Bronchial epithelial cell (primary cell): ENCODE measurements around the gene TNNI3. TPM values are rescaled to one million over a fixed set of nuclear protein-coding genes. Genes with fewer than 3 reads are reported as not detected.

Experiments used
- DNase-seq: peaks from one replicate; pipeline ENCODE4 v3.0.0-alpha.2; 2010; ENCODE audit warnings: low read depth
- FAIRE-seq: peaks from 2 replicates; lab custom pipeline; 2011; peaks lifted over from hg19 to GRCh38; lab: Jason Lieb, UNC
- H3K27me3 ChIP-seq: 2 replicates; pipeline ENCODE4 v1.5.1; 2011; ENCODE audit warnings: low read length; ENCODE audit not compliant: control insufficient read depth, insufficient read depth
- H3K36me3 ChIP-seq: 2 replicates; pipeline ENCODE4 v1.5.1; 2011; ENCODE audit warnings: low read length; ENCODE audit not compliant: control insufficient read depth, insufficient read depth
- H3K4me3 ChIP-seq: 2 replicates; pipeline ENCODE4 v1.5.1; 2011; ENCODE audit warnings: mild to moderate bottlenecking, low read depth, low read length, control low read depth
- total RNA-seq: library from RNA; depleted of rRNA; stranded (reverse); fragments of >200 nt; gene quantifications from 2 replicates; pipeline ENCODE4 v1.2.1, GENCODE V29; 2014
- TF ChIP-seq, protein P1 (sequence below): IDR thresholded peaks from 2 replicates; pipeline ENCODE4 v1.5.1; 2011; ENCODE audit warnings: mild to moderate bottlenecking, moderate library complexity, low read length, control low read depth, inconsistent platforms; ENCODE audit not compliant: insufficient read depth, severe bottlenecking

The TNNI3 gene
- total RNA-seq, 1 donor from 2014 or later = 0.53 TPM

DNA sequence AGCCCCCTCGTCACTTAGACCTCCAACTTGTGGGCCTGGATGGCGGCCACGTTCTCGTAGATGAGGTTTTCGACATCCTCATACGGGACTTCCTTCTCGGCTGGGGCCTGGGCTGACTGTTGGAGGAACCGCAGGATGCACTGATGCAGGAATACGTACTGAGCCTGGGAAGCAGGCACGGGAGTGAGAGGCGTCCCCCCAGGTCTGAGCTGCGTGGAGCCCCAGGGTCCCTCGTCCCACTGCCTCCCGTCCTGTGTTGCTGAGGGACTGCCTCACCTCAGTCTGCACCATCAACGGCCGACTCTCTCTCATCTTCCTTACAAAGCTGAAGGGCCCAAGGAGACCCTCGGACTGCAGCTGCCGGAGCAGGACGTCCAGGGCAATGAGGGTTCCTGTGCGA is 24.2 kb upstream of the TNNI3 start:
- TF ChIP-seq, protein P1, sequence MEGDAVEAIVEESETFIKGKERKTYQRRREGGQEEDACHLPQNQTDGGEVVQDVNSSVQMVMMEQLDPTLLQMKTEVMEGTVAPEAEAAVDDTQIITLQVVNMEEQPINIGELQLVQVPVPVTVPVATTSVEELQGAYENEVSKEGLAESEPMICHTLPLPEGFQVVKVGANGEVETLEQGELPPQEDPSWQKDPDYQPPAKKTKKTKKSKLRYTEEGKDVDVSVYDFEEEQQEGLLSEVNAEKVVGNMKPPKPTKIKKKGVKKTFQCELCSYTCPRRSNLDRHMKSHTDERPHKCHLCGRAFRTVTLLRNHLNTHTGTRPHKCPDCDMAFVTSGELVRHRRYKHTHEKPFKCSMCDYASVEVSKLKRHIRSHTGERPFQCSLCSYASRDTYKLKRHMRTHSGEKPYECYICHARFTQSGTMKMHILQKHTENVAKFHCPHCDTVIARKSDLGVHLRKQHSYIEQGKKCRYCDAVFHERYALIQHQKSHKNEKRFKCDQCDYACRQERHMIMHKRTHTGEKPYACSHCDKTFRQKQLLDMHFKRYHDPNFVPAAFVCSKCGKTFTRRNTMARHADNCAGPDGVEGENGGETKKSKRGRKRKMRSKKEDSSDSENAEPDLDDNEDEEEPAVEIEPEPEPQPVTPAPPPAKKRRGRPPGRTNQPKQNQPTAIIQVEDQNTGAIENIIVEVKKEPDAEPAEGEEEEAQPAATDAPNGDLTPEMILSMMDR = no peak
- DNase-seq (no peak), FAIRE-seq (no peak)
- H3K27me3 ChIP-seq = peaks cover 2% of the 10 kb centered on the region
- H3K36me3 ChIP-seq = no peaks in the 10 kb centered on the region
- H3K4me3 ChIP-seq = no peak overlapping the region

DNA sequence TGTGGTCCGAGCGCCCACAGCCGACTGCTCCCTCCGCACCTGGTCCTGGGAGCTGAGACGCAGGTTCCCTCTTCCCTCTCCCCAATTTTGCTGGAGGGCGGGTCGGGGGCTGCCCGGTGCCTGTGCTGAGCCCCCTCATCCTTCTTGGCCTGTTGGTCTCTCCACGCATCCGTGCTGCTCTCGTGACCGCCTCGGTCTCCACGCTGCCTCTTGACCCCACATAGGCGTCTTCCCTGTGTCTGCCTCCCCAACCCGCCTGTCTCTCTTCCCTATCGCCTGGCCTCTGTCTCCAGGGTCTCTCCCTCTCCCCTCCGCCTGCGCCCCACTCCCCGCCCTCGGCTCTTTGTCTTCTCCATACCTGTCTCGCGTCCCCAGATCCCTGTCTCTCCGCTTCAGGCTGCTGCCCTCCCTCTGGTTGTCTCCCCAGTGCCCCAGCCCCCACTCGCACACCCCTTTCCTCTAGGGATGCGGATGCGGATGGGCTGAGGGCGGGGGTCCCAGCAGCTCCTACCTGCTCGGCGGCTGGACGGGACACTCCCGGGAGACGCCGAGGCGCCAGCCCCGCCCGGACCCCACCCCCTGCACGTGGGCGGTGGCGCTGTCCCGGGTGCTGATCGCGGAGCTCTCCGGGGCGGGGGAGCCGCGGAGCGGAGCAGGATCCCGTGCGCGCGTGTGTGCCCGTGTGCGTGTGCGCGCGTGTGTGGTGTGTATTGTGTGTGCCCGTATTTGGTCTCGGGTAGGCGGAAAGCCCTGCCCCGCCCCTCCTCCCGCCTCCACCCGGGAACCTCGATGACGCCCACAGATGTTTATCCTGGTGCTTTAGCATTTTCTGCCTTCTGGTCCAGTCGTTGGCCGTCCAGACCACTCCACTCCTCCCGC is 22.3 kb upstream of the TNNI3 start, which contains the start of gene SYT5:
Gene SYT5 (minus strand): TSS at position 684 of the 879 bp plus-strand sequence. CDS start 1,248 bp downstream, outside the sequence.
- H3K36me3 ChIP-seq = no peaks in the 10 kb centered on the region
- H3K27me3 ChIP-seq = peaks cover 2% of the 10 kb centered on the region
- DNase-seq (no peak), FAIRE-seq (no peak)
- TF ChIP-seq, protein P1 = no peak
- H3K4me3 ChIP-seq = peak within 1 kb of the TSS; percentile 16

DNA sequence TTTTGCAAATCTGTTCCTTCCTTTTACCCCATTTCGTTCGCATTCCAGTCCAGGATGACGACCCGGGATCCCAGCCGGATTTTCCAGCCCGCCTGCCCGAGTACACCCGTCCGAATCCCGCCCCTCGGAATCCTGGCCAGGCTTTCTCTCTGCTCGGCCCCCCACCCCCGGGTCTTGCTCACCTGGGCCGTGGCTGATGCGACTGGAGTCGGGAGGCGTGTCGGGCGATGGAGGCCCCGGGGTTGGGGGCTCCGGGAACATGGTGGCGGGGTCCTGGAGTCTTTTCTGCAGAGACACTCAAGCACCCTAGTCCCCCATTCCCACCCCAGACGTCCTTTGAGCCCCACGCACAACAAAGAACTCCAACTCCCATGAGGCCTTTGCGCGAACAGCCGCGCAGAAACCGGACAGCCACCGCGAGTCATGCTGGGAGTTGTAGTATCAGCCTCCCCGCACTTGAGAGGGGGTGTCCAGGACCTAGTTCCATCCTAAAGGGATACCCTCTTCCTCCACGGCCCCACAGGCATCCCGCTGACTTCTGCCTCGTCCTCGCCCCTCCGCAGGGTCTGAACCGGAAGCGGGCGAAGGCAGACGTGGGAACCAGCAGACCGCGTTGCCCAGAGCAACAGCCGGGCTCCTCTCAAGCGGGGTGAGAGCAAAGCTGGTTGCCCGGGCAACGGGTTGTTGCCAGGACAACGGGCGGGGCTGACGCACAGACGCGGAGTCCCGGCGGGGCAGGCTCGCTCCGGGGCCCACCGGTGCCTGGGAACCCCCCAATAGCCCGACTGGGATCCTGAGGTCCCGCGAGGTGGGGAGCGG is 21.5 kb upstream of the TNNI3 start:
- H3K36me3 ChIP-seq = no peaks in the 10 kb centered on the region
- H3K4me3 ChIP-seq = no peak overlapping the region
- peak; percentile 39 for DNase-seq
- TF ChIP-seq, protein P1 = no peak
- peaks cover 2% of the 10 kb centered on the region for H3K27me3 ChIP-seq
- no peak for FAIRE-seq

DNA sequence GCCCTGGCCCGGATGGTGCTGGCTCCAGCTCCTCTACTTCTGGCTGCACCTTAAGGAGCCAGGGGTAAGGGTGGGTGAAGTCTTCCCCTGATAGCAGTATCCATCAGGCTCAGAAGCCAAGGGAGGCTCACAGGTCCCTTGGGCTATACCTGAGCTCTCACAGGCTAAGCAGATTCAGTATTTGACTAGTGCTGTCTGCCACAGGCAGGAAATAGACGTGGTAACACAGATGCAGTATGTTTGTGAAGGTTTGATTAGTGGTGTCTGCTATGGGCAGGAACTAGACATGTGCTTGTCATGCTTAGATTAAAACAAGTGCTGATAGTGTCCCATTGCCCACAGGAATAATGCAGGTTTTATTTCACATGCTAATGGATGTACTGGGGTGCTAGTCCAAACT is 18.5 kb upstream of the TNNI3 start:
- FAIRE-seq (no peak), DNase-seq (no peak)
- Histone ChIP-seq H3K36me3 (no peaks in the 10 kb centered on the region), H3K27me3 (peaks cover 2% of the 10 kb centered on the region), H3K4me3 (no peak overlapping the region)
- TF ChIP-seq, protein P1 = no peak

DNA sequence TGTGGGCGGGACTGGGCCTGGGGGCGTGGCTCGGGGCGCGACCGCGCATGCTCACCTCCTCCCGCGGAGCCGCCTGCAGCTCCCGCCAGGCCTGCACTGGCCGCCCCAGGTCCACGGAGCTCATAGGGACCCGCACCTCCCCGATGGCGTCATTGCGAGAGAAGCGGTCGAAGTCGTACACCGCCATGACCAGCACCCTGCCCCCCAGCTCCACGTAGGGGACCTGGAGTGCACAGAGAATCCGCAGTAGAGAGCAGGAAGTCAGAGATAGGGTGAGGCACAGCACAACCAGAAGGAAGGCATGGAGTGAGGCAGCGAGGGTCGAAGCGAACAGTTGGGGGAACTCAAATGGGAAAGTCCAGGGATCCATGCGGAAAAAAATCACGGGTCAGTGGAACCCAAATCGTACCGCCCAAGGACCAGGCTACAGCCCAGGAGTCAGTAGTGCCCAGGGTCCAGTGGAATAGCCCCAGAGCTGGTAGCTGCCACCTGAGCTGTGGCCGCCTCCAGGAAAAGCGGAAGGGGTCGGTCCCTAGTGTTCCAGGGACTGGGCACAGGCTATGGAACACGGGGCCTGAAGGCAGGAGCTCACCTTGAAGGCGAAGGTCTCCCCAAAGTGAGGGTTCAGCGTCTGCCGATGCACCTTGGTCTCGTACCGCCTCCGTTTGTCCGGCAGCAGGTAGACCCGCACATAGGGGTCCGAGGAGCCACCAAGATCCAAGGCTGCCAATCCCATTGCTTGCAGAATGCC is 17.8 kb upstream of the TNNI3 start:
- TF ChIP-seq, protein P1 = no peak
- Histone ChIP-seq H3K4me3 (no peak overlapping the region), H3K36me3 (no peaks in the 10 kb centered on the region), H3K27me3 (peaks cover 2% of the 10 kb centered on the region)
- FAIRE-seq (no peak), DNase-seq (no peak)
